Stomach (tissue), 9 donors: ENCODE results near the gene SF3B3. TPM values are rescaled to one million over a fixed set of nuclear protein-coding genes. Genes with fewer than 3 reads are reported as not detected.

Experiments used
- DNase-seq, 2 donors: peaks; one replicate each; pipeline versions ENCODE4 v3.0.0 to v3.0.0-alpha.2; 2013 to 2019
- H3K27ac ChIP-seq, 5 donors: fragments of 200-600 bp in 4 of 5; sonication (generic) in 4 of 5; one replicate each; pipeline ENCODE4 v1.5.1; 2013 to 2019; ENCODE audit warnings: mild to moderate bottlenecking in 1 of 5, moderate library complexity in 1 of 5
- H3K27me3 ChIP-seq, 3 donors: fragments of 200-600 bp; sonication (generic); one replicate each; pipeline ENCODE4 v1.5.1; 2017 to 2019; ENCODE audit warnings: mixed run types in 1 of 3
- H3K36me3 ChIP-seq, 4 donors: fragments of 200-600 bp; sonication (generic); 1 replicate in 3 of 4; 2 replicates in 1 of 4; pipeline ENCODE4 v1.5.1; 2016 to 2019
- H3K4me1 ChIP-seq, 4 donors: fragments of 200-600 bp; sonication (generic); one replicate each; pipeline ENCODE4 v1.5.1; 2016 to 2019
- H3K4me3 ChIP-seq, 4 donors: fragments of 200-600 bp; sonication (generic) in 3 of 4; one replicate each; pipeline ENCODE4 v1.5.1; 2016 to 2019; ENCODE audit warnings: mild to moderate bottlenecking in 1 of 4
- H3K9me3 ChIP-seq, 4 donors: fragments of 200-600 bp; sonication (generic); one replicate each; pipeline ENCODE4 v1.5.1; 2016 to 2019
- CTCF ChIP-seq, 7 experiments: fragments of 450-650 bp in 4 of 7; fragments of 200-600 bp in 3 of 7; sonication (generic) in 3 of 7; IDR thresholded peaks; one replicate each; pipeline ENCODE4 v1.5.1; 2016 to 2019; ENCODE audit warnings: antibody characterized with exemption in 7 of 7, control low read depth in 2 of 7, mild to moderate bottlenecking in 1 of 7
- EP300 ChIP-seq: sonication (generic); formaldehyde crosslinking; IDR thresholded peaks from one replicate; pipeline ENCODE4 v1.6.1; 2017; ENCODE audit warnings: antibody characterized with exemption
- POLR2A ChIP-seq, 4 donors: fragments of 450-650 bp; IDR thresholded peaks; one replicate each; pipeline ENCODE4 v1.6.1; 2016; ENCODE audit warnings: antibody characterized with exemption in 4 of 4, control low read depth in 2 of 4, mild to moderate bottlenecking in 1 of 4, moderate library complexity in 1 of 4
- POLR2AphosphoS5 ChIP-seq, 3 donors: sonication (generic); formaldehyde crosslinking; IDR thresholded peaks; one replicate each; pipeline ENCODE4 v1.6.1; 2016; ENCODE audit warnings: antibody characterized with exemption in 3 of 3
- WGBS, 5 donors: extraction: QIAGEN DNeasy Blood & Tissue Kit in 3 of 5; methylation state at CpG; one replicate each; pipeline versions ENCODE4 v1.1.5 to v1.1.7; 2013 to 2018; 5-methylcytosine and 5-hydroxymethylcytosine counted together
- intact Hi-C: fragments of 100-400 bp; cut with DNase I; formaldehyde crosslinking; loops from one replicate; pipeline ENCODE4 v1.15.1; 2023; ENCODE audit warnings: low total_unique reads
- polyA plus RNA-seq, 3 donors: library from polyadenylated mRNA; stranded (reverse); fragments of 200-250 nt; gene quantifications; one replicate each; pipeline ENCODE4 v1.2.3, GENCODE V29; 2013
- total RNA-seq, 5 donors: library from RNA; depleted of rRNA; stranded (reverse); fragments of >200 nt; gene quantifications; one replicate each; pipeline versions ENCODE4 v1.1.0 to v1.2.3, GENCODE V29; 2014 to 2016
- donor health status: healthy with polysubstance abuse.
- donor health status: Bipolar disorder and iron deficiency.
- donor health status: healthy.

SF3B3 gene
- total and polyA plus RNA-seq, 8 donors = 30.8 to 141 (median 79.8) TPM

DNA sequence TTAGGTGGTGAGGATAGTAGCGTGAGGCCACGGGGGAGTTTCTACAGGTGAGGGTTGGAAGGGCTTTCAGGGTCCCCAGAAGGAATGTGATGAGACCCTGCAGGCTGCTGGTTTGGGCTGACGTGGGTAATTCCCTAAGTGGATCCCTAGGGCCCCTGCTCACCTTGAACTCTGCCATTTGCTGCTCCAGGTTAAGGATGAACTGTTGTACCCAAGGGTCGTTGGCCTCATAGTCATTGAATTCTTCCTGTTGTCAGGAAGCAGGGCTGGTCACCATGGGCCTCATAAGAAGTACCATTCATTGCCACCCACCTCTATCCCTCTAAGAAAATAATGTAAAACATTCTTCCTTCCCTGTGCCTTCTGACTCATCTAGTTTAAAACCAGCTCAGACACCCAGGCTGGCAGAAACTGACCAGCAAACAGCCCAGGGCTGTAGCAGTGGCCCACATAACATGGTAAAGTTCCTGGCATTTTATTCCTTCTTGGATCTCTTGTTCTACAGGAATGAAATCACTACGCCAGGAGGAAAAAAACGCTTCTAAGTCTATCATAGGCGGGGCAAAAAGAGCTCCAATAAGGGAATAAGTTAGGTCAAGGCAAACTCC is 41.6 kb upstream of the SF3B3 start:
- Histone ChIP-seq H3K4me1 (peaks cover 0 to 5% (median 0%) of the 10 kb centered on the region in 4 donors), H3K27ac (no peak overlapping the region), H3K4me3 (no peak overlapping the region), H3K9me3 (no peaks in the 10 kb centered on the region), H3K36me3 (peaks cover 45 to 98% (median 95%) of the 10 kb centered on the region in 4 donors), H3K27me3 (no peaks in the 10 kb centered on the region)
- intact Hi-C loops = no loop called here
- 82 to 90% (median 85%) methylated on average over 4 to 7 of the region's 7 CpGs for WGBS, 5 donors
- TF ChIP-seq POLR2AphosphoS5 (IDR thresholded peaks at IDR 0.05) (no peak), EP300 (no peak), POLR2A (IDR thresholded peaks at IDR 0.05) (no peak), CTCF (IDR thresholded peaks at IDR 0.05) (no peak)
- DNase-seq = no peak

- no peak for DNase-seq
- H3K27me3 ChIP-seq = no peaks in the 10 kb centered on the region
- 73 to 91% (median 84%) methylated on average over 5 of the region's 5 CpGs for WGBS, 5 donors
- H3K27ac ChIP-seq = no peak overlapping the region
- H3K9me3 ChIP-seq = no peaks in the 10 kb centered on the region
- H3K4me3 ChIP-seq = no peak overlapping the region
- TF ChIP-seq EP300 (no peak), CTCF (IDR thresholded peaks at IDR 0.05) (no peak), POLR2AphosphoS5 (IDR thresholded peaks at IDR 0.05) (no peak), POLR2A (IDR thresholded peaks at IDR 0.05) (no peak)
- intact Hi-C loops = no loop called here
- peaks cover 0 to 5% (median 0%) of the 10 kb centered on the region in 4 donors for H3K4me1 ChIP-seq
- peaks cover 45 to 98% (median 95%) of the 10 kb centered on the region in 4 donors for H3K36me3 ChIP-seq
These were observed 41.0 kb upstream of the SF3B3 start for GRCh38 chr16:70482624-70483023.

DNA sequence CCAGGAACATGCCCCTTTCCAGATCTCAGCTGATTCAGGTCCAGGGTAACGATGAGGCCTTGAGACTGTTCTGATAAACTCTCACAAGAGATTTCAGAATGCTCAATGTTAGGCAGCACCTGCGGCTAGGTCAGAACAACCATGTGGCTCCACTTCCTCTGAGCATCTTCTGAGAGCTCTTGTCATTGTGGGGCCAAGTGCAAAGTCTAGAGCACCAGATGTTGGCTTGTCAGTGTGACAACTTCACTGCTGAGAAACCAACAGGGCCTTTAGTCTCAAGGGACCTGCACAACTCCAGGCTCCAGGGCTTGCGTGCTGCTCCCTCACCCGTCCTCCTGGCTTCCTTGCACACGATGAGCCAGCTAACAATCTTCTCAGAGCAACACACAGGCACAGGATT is 40.2 kb upstream of the SF3B3 start:
- Histone ChIP-seq H3K27ac (no peak overlapping the region), H3K4me1 (peaks cover 0 to 5% (median 0%) of the 10 kb centered on the region in 4 donors), H3K4me3 (no peak overlapping the region), H3K36me3 (peaks cover 47 to 98% (median 95%) of the 10 kb centered on the region in 4 donors), H3K27me3 (no peaks in the 10 kb centered on the region), H3K9me3 (no peaks in the 10 kb centered on the region)
- TF ChIP-seq EP300 (no peak), CTCF (IDR thresholded peaks at IDR 0.05) (no peak), POLR2A (IDR thresholded peaks at IDR 0.05) (no peak), POLR2AphosphoS5 (IDR thresholded peaks at IDR 0.05) (no peak)
- intact Hi-C loops = no loop called here
- 85 to 92% (median 90%) methylated on average over 5 of the region's 5 CpGs for WGBS, 5 donors
- no peak for DNase-seq

DNA sequence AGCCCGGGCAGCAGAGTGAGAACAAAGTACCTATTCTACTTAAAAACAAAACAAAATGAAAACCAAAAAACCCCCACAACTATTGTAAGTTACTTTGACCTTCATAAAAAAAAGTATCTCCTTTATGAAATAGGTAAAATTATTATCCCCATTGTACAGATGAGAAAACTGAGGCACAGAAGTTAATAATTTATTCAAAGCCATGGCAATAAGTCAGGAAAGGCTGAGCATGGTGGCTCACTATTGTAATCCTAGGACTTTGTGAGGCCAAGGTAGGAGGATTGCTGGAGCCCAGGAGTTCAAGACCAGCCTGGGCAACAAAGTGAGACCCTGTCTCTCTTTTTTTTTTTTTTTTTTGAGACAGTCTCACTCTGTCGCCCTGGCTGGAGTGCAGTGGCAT is 38.7 kb upstream of the SF3B3 start:
- Histone ChIP-seq H3K36me3 (peaks cover 50 to 98% (median 95%) of the 10 kb centered on the region in 4 donors), H3K4me3 (no peak overlapping the region), H3K27ac (no peak overlapping the region), H3K4me1 (no peaks in the 10 kb centered on the region), H3K9me3 (no peaks in the 10 kb centered on the region), H3K27me3 (no peaks in the 10 kb centered on the region)
- no peak for TF ChIP-seq EP300
- no peak for TF ChIP-seq POLR2AphosphoS5 (IDR thresholded peaks at IDR 0.05)
- TF ChIP-seq CTCF (IDR thresholded peaks at IDR 0.05) = no peak
- TF ChIP-seq POLR2A (IDR thresholded peaks at IDR 0.05) = no peak
- WGBS, 5 donors = 94 to 96% (median 94%) methylated on average over 2 of the region's 2 CpGs
- DNase-seq = no peak
- intact Hi-C loops = no loop called here
